Skeletal muscle satellite cell (primary cell): Measurements from ENCODE around the gene SNAPC2.

Source experiments
- H3K27me3 ChIP-seq: 2 replicates; pipeline ENCODE4 v1.7.0; 2013; ENCODE audit warnings: low read length; ENCODE audit not compliant: control insufficient read depth, insufficient read depth
- H3K36me3 ChIP-seq: 2 replicates; pipeline ENCODE4 v1.7.0; 2013; ENCODE audit warnings: mild to moderate bottlenecking, control low read depth, low read length; ENCODE audit not compliant: insufficient read depth
- H3K4me1 ChIP-seq: 2 replicates; pipeline ENCODE4 v1.7.0; 2013; ENCODE audit warnings: low read length; ENCODE audit not compliant: control insufficient read depth, insufficient read depth
- H3K4me2 ChIP-seq: 2 replicates; pipeline ENCODE4 v1.7.0; 2013; ENCODE audit warnings: mild to moderate bottlenecking, low read length
- H3K4me3 ChIP-seq: 2 replicates; pipeline ENCODE4 v1.7.0; 2013; ENCODE audit warnings: low read length
- H3K9ac ChIP-seq: 2 replicates; pipeline ENCODE4 v1.7.0; 2013; ENCODE audit warnings: mild to moderate bottlenecking, low read depth, low read length, moderate library complexity
- H3K9me3 ChIP-seq: replicated peaks from 2 replicates; pipeline ENCODE4 v1.7.0; 2013; ENCODE audit warnings: mild to moderate bottlenecking, control low read depth, low read length

SNAPC2 gene

GRCh38 chr19:7918615-7919421 is 1.3 kb upstream of the SNAPC2 start:
- Histone ChIP-seq H3K27me3 (peaks cover 17% of the 10 kb centered on the region), H3K9me3 (no peaks in the 10 kb centered on the region), H3K4me3 (no peak overlapping the region), H3K4me1 (peaks cover 47% of the 10 kb centered on the region), H3K4me2 (peak overlapping the region; percentile 93), H3K9ac (no peak overlapping the region), H3K36me3 (peaks cover 18% of the 10 kb centered on the region)

DNA sequence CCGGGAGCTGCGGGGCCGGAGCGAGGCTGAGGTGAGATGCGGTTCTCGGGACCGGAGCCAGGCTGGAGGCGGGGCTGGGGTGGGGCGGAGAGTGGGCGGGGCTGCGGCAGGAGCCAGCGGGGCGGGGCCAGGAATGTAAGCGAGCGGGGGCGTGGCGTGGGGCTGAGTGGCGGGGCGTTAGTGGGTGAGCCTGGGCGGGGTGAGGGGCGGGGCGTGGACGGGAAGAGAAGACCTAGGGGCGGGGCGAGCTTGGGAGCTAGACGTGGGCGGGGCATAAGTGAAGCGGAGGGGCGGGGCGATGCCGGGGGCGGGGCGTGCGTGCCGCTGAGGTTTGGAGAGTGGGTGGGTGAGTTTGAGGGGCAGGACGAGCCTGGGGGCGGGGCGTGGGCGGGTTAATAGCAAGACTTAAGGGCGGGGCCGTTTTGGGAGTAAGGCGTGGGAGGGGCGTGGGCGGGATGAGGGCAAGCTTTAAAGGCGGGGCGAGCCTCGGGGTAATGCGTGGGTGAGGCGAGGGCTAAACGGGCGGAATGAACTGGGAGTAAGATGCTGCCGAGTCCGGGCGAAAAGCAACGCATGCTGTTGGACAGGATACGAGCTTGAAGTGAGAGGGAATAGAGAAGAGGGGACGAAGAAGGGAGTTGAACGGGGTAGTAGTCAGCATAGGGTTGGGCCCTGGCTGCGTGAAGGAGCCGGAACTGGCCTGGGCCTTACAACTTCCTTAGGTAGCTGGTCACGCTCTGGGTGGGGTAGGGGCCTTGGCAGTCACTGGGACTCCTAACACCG is 572 bp downstream of the SNAPC2 start:
- Histone ChIP-seq H3K9ac (peak overlapping the region; percentile 86), H3K9me3 (no peaks in the 10 kb centered on the region), H3K4me2 (peak overlapping the region; percentile 93), H3K27me3 (peaks cover 11% of the 10 kb centered on the region), H3K4me1 (peaks cover 48% of the 10 kb centered on the region), H3K36me3 (peaks cover 18% of the 10 kb centered on the region), H3K4me3 (peak overlapping the region; percentile 97)

DNA sequence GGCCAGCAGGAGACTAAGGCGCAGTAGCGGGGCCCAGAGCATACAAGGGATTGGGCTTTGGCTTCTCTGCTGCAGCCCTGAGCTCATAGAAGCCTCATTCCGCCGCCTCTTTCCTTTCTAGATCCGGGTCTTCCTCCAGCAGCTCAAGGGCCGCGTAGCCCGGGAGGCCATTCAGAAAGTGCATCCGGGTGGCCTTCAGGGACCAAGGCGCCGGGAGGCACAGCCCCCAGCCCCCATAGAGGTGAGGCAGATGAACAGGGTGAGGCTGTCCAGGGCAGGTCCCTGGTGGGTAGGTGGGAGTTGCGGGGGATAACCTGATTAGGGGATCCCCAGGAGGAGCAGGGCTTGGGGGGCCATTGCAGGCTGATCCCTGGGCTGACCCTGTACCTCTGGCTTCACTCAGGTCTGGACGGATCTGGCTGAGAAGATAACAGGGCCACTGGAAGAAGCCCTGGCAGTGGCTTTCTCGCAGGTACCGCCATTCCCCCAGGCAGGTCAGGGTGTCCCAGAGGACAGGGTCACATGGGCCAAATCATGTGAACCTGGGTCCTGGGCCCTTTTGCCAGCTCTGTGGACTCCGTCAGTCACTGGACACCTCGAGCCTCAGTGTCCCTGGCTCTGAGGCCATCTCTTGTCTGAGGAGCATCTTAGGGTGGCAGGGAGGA is 1.3 kb downstream of the SNAPC2 start:
- Histone ChIP-seq H3K36me3 (peaks cover 18% of the 10 kb centered on the region), H3K4me1 (peaks cover 44% of the 10 kb centered on the region), H3K4me2 (peak overlapping the region; percentile 93), H3K9me3 (no peaks in the 10 kb centered on the region), H3K27me3 (peaks cover 6% of the 10 kb centered on the region), H3K4me3 (peak overlapping the region; percentile 76), H3K9ac (peak overlapping the region; percentile 86)

GRCh38 chr19:7921967-7922835 is 2.1 kb downstream of the SNAPC2 start:
- Histone ChIP-seq H3K9ac (peak overlapping the region; percentile 86), H3K4me1 (peaks cover 43% of the 10 kb centered on the region), H3K4me2 (peak overlapping the region; percentile 93), H3K9me3 (no peaks in the 10 kb centered on the region), H3K27me3 (peaks cover 2% of the 10 kb centered on the region), H3K4me3 (peak overlapping the region; percentile 76), H3K36me3 (peaks cover 22% of the 10 kb centered on the region)

DNA sequence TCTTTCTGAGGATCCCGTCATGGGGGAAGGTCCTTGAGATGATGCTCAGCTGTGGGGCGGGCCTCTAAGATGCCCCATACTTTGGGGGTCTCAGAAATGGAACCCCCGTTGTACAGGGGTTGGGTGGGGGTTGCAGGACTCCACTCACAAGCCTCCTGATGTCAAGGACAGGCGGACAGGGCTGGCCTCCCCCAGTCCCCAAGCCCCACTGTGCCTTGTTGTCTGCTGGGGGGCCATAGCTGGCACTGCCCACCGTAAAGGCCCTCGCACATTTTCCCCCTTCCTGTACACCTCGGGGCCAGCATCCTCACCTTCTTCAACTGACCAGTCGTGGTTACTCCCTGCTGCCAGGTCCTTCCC is 2.7 kb downstream of the SNAPC2 start:
- H3K4me2 ChIP-seq, result no peak overlapping the region
- H3K9ac ChIP-seq, result no peak overlapping the region
- no peaks in the 10 kb centered on the region for H3K9me3 ChIP-seq
- no peak overlapping the region for H3K4me3 ChIP-seq
- H3K36me3 ChIP-seq, result peaks cover 22% of the 10 kb centered on the region
- peaks cover 42% of the 10 kb centered on the region for H3K4me1 ChIP-seq
- H3K27me3 ChIP-seq, result no peaks in the 10 kb centered on the region

DNA sequence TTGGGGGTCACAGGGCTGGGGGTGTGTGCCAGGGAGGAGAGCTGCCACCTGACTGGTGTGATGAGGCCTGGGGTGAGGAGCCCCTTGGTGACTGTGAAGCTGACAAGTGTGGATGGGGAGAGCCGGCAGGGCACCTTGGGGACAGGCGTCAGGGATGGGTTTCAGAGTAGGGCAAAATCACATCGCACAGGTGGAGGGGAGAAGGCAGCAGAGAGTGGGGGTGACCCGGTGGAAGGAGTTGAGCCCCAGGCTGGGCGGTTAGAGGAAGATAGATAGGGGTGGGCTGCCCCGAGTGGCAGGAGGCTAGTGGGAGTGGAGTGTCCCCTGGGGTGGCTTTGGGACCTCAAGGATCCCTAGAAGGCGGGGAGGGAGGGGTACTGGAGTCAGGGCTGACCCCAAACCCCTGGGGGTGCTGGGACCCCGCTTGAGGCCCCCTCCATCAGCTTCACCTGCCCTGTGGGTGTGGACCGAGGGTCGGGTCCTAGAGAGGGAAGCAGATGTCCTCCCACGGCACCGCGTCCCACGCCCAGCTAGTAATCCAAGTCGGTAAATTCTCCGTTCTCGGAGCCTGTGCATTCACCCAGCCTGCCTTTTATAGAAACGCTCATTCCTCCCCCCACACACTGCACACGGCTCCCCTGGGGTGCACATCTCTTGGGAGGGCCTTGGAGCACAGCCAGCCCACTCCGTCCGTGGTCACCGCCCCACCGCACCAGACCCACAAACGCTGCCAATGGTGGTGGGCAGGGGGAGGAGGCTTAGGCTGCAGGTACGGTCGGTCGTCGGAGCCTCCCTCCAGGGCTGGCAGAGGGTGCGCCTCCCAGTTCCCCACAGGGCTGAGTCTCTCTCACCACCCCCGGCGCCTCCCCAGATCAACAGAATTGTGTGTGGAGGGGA is 3.4 kb downstream of the SNAPC2 start:
- H3K4me2 ChIP-seq, result no peak overlapping the region
- no peaks in the 10 kb centered on the region for H3K9me3 ChIP-seq
- H3K9ac ChIP-seq, result no peak overlapping the region
- H3K4me1 ChIP-seq, result peaks cover 48% of the 10 kb centered on the region
- no peak overlapping the region for H3K4me3 ChIP-seq
- peaks cover 22% of the 10 kb centered on the region for H3K36me3 ChIP-seq
- no peaks in the 10 kb centered on the region for H3K27me3 ChIP-seq

GRCh38 chr19:7924241-7924640 is 4.1 kb downstream of the SNAPC2 start:
- Histone ChIP-seq H3K4me3 (no peak overlapping the region), H3K4me2 (no peak overlapping the region), H3K9ac (no peak overlapping the region), H3K36me3 (peaks cover 22% of the 10 kb centered on the region), H3K9me3 (no peaks in the 10 kb centered on the region), H3K4me1 (peaks cover 53% of the 10 kb centered on the region), H3K27me3 (no peaks in the 10 kb centered on the region)

DNA sequence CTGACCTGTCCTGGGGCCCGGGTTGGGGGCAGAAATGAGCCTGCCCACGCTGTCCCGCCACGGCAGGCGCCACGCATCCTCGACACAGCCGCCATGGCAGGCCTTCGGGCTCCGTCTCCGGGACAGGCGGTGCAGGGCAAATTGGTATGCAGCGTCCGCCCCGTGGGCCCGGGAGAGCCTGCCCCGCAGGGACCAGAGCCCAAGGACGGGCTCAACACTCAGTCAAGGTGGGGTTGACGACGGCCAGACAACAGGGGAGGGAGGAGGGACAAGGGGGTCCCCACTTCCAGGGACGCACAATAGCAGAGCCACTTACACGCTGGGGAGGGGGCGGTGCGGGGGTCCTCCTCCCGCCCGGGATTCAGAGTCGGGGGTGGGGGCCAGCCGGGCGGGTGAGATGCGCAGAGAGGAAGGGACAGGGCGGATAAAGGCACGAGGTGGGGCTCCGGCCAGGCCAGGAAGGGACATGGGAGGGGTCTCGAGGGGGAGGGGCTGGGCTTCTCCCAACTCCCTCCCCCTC is 4.6 kb downstream of the SNAPC2 start:
- H3K9me3 ChIP-seq, result no peaks in the 10 kb centered on the region
- H3K4me1 ChIP-seq, result peaks cover 53% of the 10 kb centered on the region
- H3K9ac ChIP-seq, result no peak overlapping the region
- H3K27me3 ChIP-seq, result no peaks in the 10 kb centered on the region
- H3K4me2 ChIP-seq, result peak overlapping the region; percentile 69
- H3K36me3 ChIP-seq, result peaks cover 22% of the 10 kb centered on the region
- H3K4me3 ChIP-seq, result no peak overlapping the region

- Histone ChIP-seq H3K36me3 (peaks cover 22% of the 10 kb centered on the region), H3K27me3 (no peaks in the 10 kb centered on the region), H3K4me1 (peaks cover 55% of the 10 kb centered on the region), H3K9ac (no peak overlapping the region), H3K4me2 (peak overlapping the region; percentile 69), H3K4me3 (peak overlapping the region; percentile 55), H3K9me3 (no peaks in the 10 kb centered on the region)
These were observed 5.2 kb downstream of the SNAPC2 start for GRCh38 chr19:7925171-7925851.
